OCI-LY7 (cell line): ENCODE data around the gene TMEM234. TPM values are rescaled to one million over a fixed set of nuclear protein-coding genes. Genes with fewer than 3 reads are reported as not detected.

Experiments used
- BruUV-seq: library from RNA; stranded (reverse); fragments of 400-500 nt; replicated peaks from 2 replicates; lab custom pipeline; 2021; lab: Mats Ljungman, UMichigan
- CTCF ChIA-PET: fragments of 300-600 bp; sonication (Branson Sonifier 250); formaldehyde crosslinking; loops from one replicate; lab custom pipeline; 2022; ENCODE audit warnings: antibody characterized with exemption; ENCODE audit not compliant: unreplicated experiment; lab: Charles Lee
- POLR2A ChIA-PET: fragments of 300-600 bp; sonication (Branson Sonifier 250); formaldehyde crosslinking; loops from one replicate; lab custom pipeline; 2022; ENCODE audit warnings: antibody characterized with exemption; lab: Charles Lee
- DNase-seq: peaks from one replicate; pipeline ENCODE4 v3.0.0-alpha.2; 2015; ENCODE audit warnings: low spot score
- H2AFZ ChIP-seq: fragments of 200-600 bp; sonication (generic), shearing (Covaris generic); 2 replicates; pipeline ENCODE4 v1.6.1; 2014; ENCODE audit warnings: mild to moderate bottlenecking, antibody characterized with exemption, low read length, moderate library complexity
- H3K27ac ChIP-seq: fragments of 200-600 bp; sonication (generic); 2 replicates; pipeline ENCODE4 v1.5.1; 2014; ENCODE audit warnings: mixed run types, low read depth, mild to moderate bottlenecking, moderate library complexity, low read length, inconsistent platforms; ENCODE audit not compliant: poor library complexity, severe bottlenecking
- H3K36me3 ChIP-seq: fragments of 200-600 bp; sonication (generic); 2 replicates; pipeline ENCODE4 v1.6.1; 2014; ENCODE audit warnings: mild to moderate bottlenecking, antibody characterized with exemption, low read length, moderate library complexity, mixed read lengths; ENCODE audit not compliant: insufficient read depth
- H3K4me1 ChIP-seq: fragments of 200-600 bp; sonication (generic); 2 replicates; pipeline ENCODE4 v1.5.1; 2014; ENCODE audit warnings: mild to moderate bottlenecking, low read length; ENCODE audit not compliant: insufficient read depth, poor library complexity, severe bottlenecking
- H3K4me2 ChIP-seq: fragments of 200-600 bp; sonication (generic); 2 replicates; pipeline ENCODE4 v1.6.1; 2014; ENCODE audit warnings: mild to moderate bottlenecking, low read length
- H3K4me3 ChIP-seq: fragments of 200-600 bp; sonication (generic); 2 replicates; pipeline ENCODE4 v1.5.1; 2014; ENCODE audit warnings: mild to moderate bottlenecking, low read depth, low read length; ENCODE audit not compliant: poor library complexity, severe bottlenecking
- H3K79me2 ChIP-seq: fragments of 200-600 bp; sonication (generic); 2 replicates; pipeline ENCODE4 v1.6.1; 2016; ENCODE audit warnings: low read depth, mild to moderate bottlenecking, low read length, moderate library complexity, mixed read lengths; ENCODE audit not compliant: insufficient read depth
- H3K9me2 ChIP-seq: fragments of 200-600 bp; sonication (generic); 2 replicates; pipeline ENCODE4 v1.6.1; 2016; ENCODE audit warnings: mild to moderate bottlenecking, low read length, mixed read lengths; ENCODE audit not compliant: insufficient read depth
- H3K9me3 ChIP-seq: fragments of 200-600 bp; sonication (generic); 2 replicates; pipeline ENCODE4 v1.6.1; 2014; ENCODE audit warnings: mild to moderate bottlenecking, mixed run types, low read length, mixed read lengths
- H4K20me1 ChIP-seq: fragments of 200-600 bp; sonication (generic); 2 replicates; pipeline ENCODE4 v1.6.1; 2014; ENCODE audit warnings: mild to moderate bottlenecking, antibody characterized with exemption, low read length, moderate library complexity, mixed read lengths; ENCODE audit not compliant: insufficient read depth
- EZH2phosphoT487 ChIP-seq: fragments of 200-600 bp; sonication (generic); IDR thresholded peaks from 2 replicates; pipeline ENCODE4 v1.6.1; 2018; ENCODE audit warnings: low read depth, borderline replicate concordance, mild to moderate bottlenecking, mixed run types, antibody characterized with exemption, low read length, moderate library complexity, mixed read lengths
- intact Hi-C: fragments of 100-400 bp; cut with micrococcal nuclease; formaldehyde crosslinking; loops from one replicate; pipeline ENCODE4 v1.10.0; 2022; ENCODE audit not compliant: unreplicated experiment
- total RNA-seq, 2 experiments: library from RNA; depleted of rRNA in 1 of 2; stranded (reverse); fragments of >200 nt in 1 of 2; shearing (Covaris generic) in 1 of 2; gene quantifications; 2 replicates each; pipeline ENCODE4 v1.2.3, GENCODE V29; 2014 to 2022
- TF ChIP-seq, protein P1 (sequence below): fragments of 200-600 bp; sonication (generic); conservative IDR thresholded peaks from 2 replicates; pipeline ENCODE4 v1.5.1; 2014; ENCODE audit warnings: mild to moderate bottlenecking, antibody characterized with exemption, low read length, moderate library complexity, mixed read lengths

Gene TMEM234
- total RNA-seq, 2 experiments from 2014 or later, result 17.1 to 17.5 TPM

DNA sequence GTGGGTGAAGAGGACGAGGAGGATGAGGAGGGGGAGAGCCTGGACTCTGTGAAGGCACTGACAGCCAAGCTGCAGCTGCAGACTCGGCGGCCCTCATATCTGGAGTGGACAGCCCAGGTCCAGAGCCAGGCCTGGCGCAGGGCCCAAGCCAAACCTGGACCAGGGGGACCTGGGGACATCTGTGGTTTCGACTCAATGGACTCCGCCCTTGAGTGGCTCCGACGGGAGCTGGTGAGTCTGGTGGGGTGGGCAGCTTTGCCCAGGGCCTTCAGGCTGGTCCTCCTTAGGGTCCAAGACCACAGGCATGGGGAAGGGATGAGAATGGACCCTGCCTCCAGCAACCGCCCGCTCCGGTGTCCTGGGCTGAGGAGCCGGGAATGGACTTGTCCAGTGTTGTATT lies 25.3 kb upstream of the TMEM234 start:
- POLR2A ChIA-PET, result interaction anchor here (6.2 to 9.6 kb wide), 2 partner anchors 12 to 42 kb away, joined by 70 to 79 read pairs; partner anchors contain the start of gene HDAC1
- H3K36me3 ChIP-seq, result no peaks in the 10 kb centered on the region
- no peaks in the 10 kb centered on the region for H3K9me3 ChIP-seq
- peaks cover 10% of the 10 kb centered on the region; the same call in 1 of the 2 replicates for H3K79me2 ChIP-seq
- intact Hi-C loops, result no loop called here
- H2AFZ ChIP-seq, result no peak overlapping the region; the same call in 1 of the 2 replicates
- H3K27ac ChIP-seq, result peak overlapping the region; percentile 99
- BruUV-seq, result no TSS peak
- CTCF ChIA-PET, result interaction anchor here (0.8 kb wide), 1 partner anchor 70 kb away, joined by 4 read pairs; no protein-coding TSS in a partner anchor
- TF ChIP-seq, protein P1, sequence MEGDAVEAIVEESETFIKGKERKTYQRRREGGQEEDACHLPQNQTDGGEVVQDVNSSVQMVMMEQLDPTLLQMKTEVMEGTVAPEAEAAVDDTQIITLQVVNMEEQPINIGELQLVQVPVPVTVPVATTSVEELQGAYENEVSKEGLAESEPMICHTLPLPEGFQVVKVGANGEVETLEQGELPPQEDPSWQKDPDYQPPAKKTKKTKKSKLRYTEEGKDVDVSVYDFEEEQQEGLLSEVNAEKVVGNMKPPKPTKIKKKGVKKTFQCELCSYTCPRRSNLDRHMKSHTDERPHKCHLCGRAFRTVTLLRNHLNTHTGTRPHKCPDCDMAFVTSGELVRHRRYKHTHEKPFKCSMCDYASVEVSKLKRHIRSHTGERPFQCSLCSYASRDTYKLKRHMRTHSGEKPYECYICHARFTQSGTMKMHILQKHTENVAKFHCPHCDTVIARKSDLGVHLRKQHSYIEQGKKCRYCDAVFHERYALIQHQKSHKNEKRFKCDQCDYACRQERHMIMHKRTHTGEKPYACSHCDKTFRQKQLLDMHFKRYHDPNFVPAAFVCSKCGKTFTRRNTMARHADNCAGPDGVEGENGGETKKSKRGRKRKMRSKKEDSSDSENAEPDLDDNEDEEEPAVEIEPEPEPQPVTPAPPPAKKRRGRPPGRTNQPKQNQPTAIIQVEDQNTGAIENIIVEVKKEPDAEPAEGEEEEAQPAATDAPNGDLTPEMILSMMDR, result no peak
- TF ChIP-seq EZH2phosphoT487, result no peak
- peak overlapping the region; percentile 83 for H3K4me2 ChIP-seq
- peak overlapping the region; percentile 43 for H3K4me3 ChIP-seq
- H3K9me2 ChIP-seq, result no peaks in the 10 kb centered on the region
- no peaks in the 10 kb centered on the region for H4K20me1 ChIP-seq
- no peak for DNase-seq
- H3K4me1 ChIP-seq, result peaks cover 75% of the 10 kb centered on the region

DNA sequence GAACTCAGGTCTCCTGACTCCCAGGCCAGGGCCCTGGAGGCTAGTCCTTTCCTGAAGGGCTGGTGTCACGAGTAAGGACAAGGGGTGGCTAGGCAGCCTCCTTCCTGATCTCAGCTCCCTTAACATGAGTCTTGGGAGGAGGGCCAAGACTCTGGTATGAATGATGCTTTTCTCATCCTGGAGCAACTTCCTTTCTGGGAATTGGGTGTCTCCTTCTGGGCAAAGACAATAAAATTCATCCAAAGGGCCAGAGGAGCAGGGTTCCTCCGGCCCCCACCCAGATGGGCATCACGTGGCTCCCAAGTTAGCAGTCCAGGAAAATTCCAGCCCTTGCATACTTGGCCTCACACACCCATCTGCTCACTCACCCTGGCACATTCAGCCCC lies 24.7 kb upstream of the TMEM234 start, which contains the start of gene FAM167B:
Gene FAM167B, plus strand, starts transcription at position 335 of the 386 bp plus-strand sequence. CDS start 200 bp downstream, outside the sequence.
- Histone ChIP-seq H3K9me2 (no peaks in the 10 kb centered on the region), H3K4me3 (peak within 1 kb of the TSS; percentile 43), H3K9me3 (no peaks in the 10 kb centered on the region), H4K20me1 (no peaks in the 10 kb centered on the region), H3K79me2 (peaks cover 4% of the 10 kb centered on the region; the same call in 1 of the 2 replicates), H3K4me2 (peak within 1 kb of the TSS; percentile 83), H2AFZ (peak within 1 kb of the TSS; percentile 78), H3K27ac (peak within 1 kb of the TSS; percentile 99), H3K36me3 (no peaks in the 10 kb centered on the region), H3K4me1 (peaks cover 74% of the 10 kb centered on the region)
- DNase-seq, result no peak
- intact Hi-C loops, result no loop called here
- BruUV-seq, result no TSS peak
- ChIA-PET POLR2A (interaction anchor here (0.7 to 9.6 kb wide), 5 partner anchors 9 to 75 kb away, joined by 3 to 70 read pairs (median 4); partner anchors contain the start of gene HDAC1), CTCF (no interaction called here)
- TF ChIP-seq, protein P1, result no peak
- TF ChIP-seq EZH2phosphoT487, result no peak

DNA sequence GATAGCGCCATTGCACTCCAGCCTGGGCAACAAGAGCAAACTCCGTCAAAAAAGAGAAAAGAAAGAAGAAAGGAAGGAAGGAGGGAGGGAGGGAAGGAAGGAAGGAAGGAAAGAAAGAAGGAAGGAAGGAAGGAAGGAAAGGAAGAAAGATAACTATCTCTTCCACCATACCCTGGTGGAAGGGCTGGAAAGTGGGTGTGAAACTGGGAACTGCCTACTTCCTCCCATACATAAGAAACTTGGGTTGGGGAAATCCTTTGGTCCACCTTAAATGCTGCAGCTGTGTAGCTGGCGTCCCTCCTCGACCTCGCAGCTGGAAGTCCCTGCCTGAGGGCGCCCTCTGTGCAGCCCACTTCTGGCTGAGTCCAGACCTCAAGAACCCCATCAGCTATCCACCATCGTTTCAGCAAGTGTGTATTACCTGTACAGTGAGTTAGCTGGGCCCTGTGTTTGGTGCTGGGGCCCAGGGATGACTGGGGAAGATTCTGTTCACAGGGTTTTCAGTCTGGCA lies 20.2 kb upstream of the TMEM234 start:
- H2AFZ ChIP-seq, result no peak overlapping the region
- CTCF ChIA-PET, result no interaction called here

More for the DNA sequence above, 20.2 kb upstream of the TMEM234 start:
- DNase-seq, result no peak
- BruUV-seq, result no TSS peak
- Histone ChIP-seq H3K27ac (no peak overlapping the region), H3K9me3 (no peaks in the 10 kb centered on the region), H3K9me2 (no peaks in the 10 kb centered on the region), H3K4me1 (peaks cover 57% of the 10 kb centered on the region), H3K79me2 (no peaks in the 10 kb centered on the region), H3K36me3 (no peaks in the 10 kb centered on the region), H3K4me3 (no peak overlapping the region), H4K20me1 (no peaks in the 10 kb centered on the region), H3K4me2 (no peak overlapping the region)
- POLR2A ChIA-PET, result interaction anchor here (0.8 to 1.3 kb wide), 5 partner anchors 10 to 75 kb away, joined by 3 to 8 read pairs (median 3); partner anchors contain the start of gene HDAC1
- no peak for TF ChIP-seq EZH2phosphoT487
- TF ChIP-seq, protein P1, result no peak
- intact Hi-C loops, result no loop called here
